T1000 (cell line): Measurements from ENCODE around the gene UTP25.
A peak's percentile ranks its signal among the peaks of the same experiment; 100 is the strongest.
"Not testable (repeated sequence)": the region's sequence is repeated elsewhere in the genome, so short reads cannot be mapped to it uniquely, and the experiment has no call there.

ENCODE experiments used
- DNase-seq: peaks from one replicate; lab custom pipeline; 2025; ENCODE audit warnings: mixed read lengths; lab: John Stamatoyannopoulos, UW

UTP25 gene

GRCh38 chr1:209827384-209828262 is at the start of gene UTP25:
UTP25 (plus strand) TSS chr1:209827972; CDS start chr1:209828064, 92 bp downstream.
- peak; percentile 89 for DNase-seq

DNA sequence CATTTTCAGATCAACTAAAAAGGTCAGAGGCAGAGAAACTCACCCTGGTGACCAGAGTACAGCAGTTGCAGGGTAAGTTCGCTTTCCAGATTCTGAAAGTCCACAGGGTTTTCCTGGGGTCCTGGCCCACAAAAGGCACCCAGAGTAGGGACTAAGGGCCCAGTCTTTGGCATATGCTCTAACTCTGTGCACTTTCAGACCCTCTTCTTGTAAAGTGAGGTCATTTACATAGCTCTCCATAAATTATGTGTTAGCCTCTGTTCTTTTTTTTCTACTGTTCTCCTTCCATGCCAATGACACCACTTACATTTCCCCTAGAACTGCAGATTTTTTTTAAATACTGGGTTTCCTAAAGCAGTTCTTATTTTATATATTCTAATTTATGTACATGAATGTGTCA is 49.7 kb upstream of the UTP25 start:
- DNase-seq, result no peak

- DNase-seq, result no peak
Observed at GRCh38 chr1:209780268-209780667, 47.5 kb upstream of the UTP25 start.

DNA sequence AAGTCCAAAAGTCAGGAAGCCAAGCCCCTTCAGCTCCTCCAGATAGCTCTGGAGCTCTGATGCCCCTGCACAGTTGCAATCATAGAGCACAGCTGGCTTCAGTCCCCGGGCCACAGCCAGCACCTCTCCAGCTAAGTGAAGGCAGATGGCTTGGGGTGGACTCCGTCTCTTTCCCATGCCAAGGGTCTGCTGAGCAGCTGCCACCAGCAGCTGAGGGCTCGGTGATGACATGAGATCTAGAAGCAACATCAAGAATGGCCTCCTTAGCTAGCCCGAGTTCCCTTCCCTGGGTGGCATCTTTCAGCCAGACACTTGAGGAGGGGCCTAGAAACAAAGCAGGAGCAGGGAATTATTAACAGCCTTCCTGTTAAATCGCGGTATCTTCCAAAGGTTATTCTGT is 44.4 kb upstream of the UTP25 start:
- DNase-seq, result no peak

- DNase-seq, result peak; percentile 98
Observed at GRCh38 chr1:209784265-209785169, 43.3 kb upstream of the UTP25 start, which contains the start of gene C1orf74. C1orf74 (minus strand) TSS chr1:209784559; CDS start chr1:209783634, 925 bp downstream.

GRCh38 chr1:209785592-209785991 is 42.2 kb upstream of the UTP25 start:
- no peak for DNase-seq

DNA sequence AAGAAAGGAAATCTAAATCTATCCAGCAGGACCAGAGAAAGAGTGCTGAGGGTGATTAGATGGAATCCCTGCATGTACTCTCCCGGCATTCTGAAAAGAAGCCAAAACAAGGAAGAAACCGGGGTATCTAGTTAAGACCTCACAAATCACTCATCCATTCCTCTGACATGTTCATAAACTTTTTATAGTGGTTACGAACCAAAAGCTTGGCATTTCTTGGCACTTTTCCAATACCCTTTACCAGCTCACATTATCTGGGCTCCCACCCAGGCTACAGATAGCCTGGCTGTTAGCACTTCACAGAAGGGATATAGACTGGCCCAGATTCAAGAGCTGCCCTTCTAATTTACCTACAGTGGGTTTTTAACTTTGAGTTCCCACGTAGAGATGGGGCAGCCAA is 41.6 kb upstream of the UTP25 start:
- DNase-seq, result no peak

DNA sequence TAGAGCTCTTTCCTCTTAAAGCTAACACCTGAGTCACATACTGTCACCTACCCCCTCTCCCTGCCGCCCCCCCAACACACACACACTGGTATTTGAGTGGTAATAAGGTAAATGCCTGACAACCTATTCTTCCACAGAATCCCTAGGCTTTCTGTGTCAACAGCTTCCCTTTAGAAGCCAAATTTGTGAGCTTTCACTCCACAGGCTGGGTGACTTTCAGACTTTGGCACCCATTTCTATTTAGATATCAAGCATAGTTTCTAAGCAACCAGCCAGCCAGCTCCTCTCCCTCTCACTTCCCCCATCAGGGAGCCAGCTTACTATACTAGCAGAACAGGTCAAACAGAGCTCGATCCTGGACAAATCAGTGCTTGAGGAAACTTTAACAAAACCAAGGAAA is 40.2 kb upstream of the UTP25 start:
- no peak for DNase-seq

DNA sequence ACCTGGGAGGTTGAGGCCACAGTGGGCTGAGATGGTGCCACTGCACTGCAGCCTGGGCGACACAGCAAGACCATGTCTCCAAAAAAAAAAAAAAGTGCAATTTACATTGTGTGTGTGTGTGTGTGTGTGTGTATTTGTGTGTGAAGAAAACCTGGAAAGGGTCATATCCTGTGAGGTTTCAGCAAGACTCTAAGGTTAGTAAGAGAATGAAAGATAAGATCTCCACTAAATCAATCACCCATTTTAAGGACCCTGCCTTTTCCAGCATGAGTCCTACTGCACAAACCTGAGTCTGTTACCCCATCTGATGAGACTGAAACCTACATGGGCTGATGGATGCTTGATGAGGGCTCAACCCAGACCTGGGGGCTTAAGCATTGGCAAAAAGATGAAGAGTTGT is 38.5 kb upstream of the UTP25 start:
- no peak for DNase-seq

DNA sequence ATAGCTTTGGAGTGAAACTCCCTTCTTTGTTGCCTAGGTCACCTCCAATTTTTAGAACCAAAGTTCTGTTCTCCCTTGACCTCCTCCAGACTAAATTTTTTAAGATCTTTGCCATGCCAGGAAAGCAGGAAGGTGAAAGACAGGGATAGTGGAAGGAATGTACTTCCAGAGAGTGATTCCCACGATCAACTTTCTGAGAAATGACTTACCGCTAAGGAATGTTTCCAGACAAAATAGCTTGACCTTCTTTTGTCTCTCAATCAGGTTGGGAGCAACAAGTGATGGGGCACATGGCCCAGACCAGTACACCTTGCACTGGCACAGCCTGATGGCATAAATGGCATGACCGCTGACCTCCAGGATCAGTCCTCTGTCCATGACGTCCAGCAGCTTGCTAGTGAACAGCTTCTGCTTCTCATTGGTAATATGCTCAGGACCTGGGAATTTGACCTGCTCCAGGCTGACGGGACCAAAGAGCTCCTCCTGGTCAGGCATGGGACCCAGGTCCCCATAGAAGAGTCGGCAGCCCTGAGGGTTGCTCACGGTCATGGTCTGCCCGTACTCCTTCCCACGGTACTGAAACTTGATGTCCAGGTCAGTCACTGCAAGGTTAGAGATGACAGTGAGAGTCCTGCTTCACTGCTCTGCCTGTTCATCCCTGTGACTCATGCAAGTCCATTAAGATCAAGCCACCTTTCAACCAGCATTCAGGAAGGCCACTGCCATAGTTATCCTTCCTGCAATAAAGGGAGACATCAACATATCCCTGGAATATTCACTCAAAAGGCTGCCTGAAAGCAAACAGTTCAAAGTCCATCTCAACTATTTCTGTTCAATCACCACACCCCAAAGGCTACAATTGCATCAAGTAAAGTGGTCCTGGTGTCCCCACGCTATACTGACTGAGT is 37.2 kb upstream of the UTP25 start:
- no peak for DNase-seq

- DNase-seq, result no peak
Observed at GRCh38 chr1:209791920-209792319, 35.9 kb upstream of the UTP25 start.

- DNase-seq, result not testable (repeated sequence)
Observed at GRCh38 chr1:209793711-209794110, 34.1 kb upstream of the UTP25 start.

DNA sequence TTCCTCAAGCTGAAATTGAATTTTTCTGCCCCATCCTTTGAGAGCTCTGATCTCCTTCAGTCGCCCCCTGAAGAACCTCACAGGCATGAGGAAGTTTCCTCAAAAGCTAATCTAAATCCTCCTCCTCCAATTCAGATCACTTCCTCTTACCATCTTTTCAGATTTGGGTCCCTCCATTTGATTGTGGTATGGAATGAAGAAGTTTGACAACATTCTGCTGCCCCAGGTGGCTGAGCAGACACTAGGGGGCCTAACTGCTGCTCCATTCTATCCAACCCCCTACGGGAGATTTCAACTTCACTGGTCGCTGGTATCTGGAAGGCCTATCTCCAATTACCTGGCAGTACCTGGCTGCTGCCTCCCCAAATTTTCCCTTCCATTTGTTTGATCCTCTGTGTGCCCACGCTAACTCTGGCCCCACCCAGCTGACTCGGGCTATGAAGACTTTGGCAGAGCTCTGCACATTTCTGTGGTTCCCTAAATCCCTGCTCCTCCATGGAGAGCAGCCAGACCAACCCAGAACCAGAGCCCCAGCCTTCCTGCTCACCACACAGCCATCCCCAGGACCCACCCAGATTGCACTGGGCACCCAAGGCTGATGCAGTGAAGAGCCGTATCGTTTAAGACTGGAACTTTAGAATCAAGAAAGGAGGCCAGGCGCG is 29.7 kb upstream of the UTP25 start:
- no peak for DNase-seq

DNA sequence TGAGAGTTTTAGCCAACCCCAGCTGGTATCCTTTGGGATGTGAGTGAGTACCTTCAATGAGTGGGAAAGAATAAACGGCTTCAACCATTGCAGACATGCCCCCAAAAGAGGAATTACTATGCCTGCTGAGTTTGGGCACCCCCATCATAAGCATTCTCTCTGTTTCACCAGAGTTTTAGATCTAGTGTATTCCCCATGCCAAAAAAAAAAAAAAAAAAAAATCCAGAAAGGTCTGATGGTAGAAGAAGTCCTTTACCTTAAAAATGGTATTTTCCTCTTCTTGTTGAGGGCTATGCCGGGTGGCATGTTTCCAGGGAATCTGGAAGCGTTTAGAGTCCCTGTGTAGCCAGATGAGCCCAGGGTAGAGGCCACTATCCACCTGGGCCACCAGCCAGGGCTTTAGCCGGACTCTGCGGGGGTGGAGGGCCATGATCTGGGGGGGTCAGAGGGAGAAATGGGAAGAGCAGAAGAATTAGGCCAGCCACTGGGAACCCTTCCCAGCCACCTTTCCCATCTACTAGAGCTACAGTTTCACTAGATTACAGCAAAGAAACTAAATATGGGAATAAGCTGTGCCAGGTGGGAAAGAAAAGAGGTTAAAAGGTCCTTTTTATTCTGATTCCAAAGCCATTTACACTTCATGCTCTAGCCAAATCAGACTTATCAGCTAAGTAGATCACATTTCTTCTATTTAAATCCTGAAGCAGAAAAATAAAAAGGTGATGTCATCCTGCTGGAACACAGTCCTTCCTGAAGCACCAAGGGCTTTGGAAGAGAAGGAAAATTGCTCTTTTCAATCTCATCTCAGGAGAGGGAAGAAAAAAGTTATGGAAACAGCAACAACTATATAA is 26.6 kb upstream of the UTP25 start:
- no peak for DNase-seq

- DNase-seq, result no peak
Observed at GRCh38 chr1:209802117-209802779, 25.5 kb upstream of the UTP25 start.

DNA sequence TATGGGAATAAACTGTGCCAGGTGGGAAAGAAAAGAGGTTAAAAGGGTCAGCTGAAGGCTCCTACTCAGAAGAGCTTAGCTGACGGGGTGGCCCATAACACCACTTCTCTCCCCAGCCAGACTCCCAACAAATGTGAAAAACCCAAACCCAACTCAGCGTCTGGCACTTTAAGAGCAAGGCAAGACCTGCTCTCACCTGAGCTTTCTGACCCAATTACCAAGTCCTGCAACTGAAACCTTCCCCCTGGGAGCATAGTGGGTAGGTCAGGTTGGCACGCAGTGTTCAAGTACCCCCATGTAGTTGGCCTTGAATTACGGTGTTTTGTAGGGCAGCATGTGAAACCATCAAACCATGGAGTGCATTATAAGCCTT is 25.0 kb upstream of the UTP25 start:
- DNase-seq, result no peak

DNA sequence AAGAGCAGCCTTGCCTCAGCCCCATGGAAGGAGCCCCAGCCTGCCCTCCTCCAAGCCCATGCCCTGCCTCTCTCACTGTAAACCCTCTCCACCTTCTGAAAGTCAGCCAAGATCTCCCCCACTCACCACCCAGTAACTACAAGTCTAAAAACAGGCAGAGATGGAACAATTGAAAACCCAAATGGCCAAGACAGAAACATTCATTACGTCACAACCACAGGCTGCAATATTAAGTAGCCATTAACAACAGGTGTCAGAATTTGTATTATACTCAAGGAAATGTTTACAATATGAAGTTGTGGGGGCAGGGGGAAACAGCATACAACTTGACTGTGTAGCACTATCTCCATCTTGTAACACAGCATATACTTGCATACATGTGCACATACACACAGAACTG is 24.2 kb upstream of the UTP25 start:
- DNase-seq, result no peak

GRCh38 chr1:209805341-209805781 is 22.4 kb upstream of the UTP25 start:
- no peak for DNase-seq

DNA sequence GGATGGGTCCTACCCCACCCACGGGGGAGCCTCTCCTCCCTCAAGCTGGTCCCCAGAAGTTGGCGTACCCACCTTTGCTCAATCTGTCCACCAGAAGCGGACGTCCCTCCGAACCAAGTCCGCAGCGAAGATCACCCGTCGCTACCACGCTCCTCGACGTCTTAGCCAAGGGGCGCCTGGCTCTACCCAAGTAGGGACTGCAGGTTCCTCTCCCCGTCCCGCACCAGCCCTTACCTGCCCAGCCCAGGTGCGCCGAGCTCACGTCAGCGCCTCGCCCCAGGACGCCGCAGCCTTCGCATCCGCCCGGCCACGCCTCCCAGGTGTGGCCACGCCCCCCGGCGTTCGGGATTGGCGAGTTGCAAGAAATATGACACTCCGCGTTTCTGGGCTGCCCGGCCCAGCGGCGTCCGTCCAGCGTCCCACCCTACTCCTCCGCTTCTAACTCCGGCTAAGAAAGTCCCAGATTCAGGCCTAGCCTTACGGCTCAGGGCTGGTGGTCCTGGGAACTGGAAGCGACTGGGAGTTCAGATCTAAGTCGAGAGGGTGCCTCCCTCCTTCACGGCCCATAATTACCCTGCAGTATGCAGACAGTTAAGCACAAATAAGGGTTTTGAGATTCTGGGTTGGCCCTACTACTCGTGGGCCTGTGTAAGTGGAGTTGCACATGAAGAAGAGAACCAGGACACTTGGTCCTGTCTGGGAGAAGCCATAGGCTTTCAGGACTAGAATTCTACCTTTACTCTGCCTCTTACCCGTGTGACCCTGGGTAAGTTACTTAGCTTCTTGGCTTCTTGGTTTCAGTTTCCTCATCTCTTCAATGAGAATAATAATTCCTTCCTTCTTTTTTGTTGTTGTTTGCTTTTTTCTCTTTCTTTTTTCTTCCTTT is 21.7 kb upstream of the UTP25 start, which contains the start of gene IRF6:
IRF6 (minus strand) TSS at position 268 of the 886 bp plus-strand sequence. CDS start 4,729 bp downstream, outside the sequence.
- no peak for DNase-seq
